H1 (cell line): Measurements from ENCODE around the gene GFRA4. TPM values are rescaled to one million over a fixed set of nuclear protein-coding genes. Genes with fewer than 3 reads are reported as not detected.

Experiments
- CTCF ChIA-PET: fragments of 300-600 bp; sonication (Branson Sonifier 250); formaldehyde crosslinking; loops from one replicate; lab custom pipeline; 2021; ENCODE audit not compliant: partially characterized antibody; lab: Charles Lee
- POLR2A ChIA-PET: fragments of 300-600 bp; sonication (Branson Sonifier 250); formaldehyde crosslinking; loops from one replicate; lab custom pipeline; 2021; ENCODE audit warnings: inconsistent platforms; ENCODE audit not compliant: partially characterized antibody; lab: Charles Lee
- DNase-seq, 2 experiments: peaks; one replicate each; pipeline versions ENCODE4 v3.0.0 to v3.0.0-alpha.2; 2010 to 2022; ENCODE audit warnings: low spot score in 2 of 2, low read depth in 1 of 2, mixed read lengths in 1 of 2
- FAIRE-seq: peaks from 2 replicates; lab custom pipeline; 2011; peaks lifted over from hg19 to GRCh38; lab: Jason Lieb, UNC
- H2AFZ ChIP-seq: 2 replicates; pipeline ENCODE4 v1.8.1; 2012; ENCODE audit warnings: low read length, inconsistent platforms
- H2AK5ac ChIP-seq: 2 replicates; pipeline ENCODE4 v1.6.1; 2013; ENCODE audit warnings: low read depth, low read length
- H2BK120ac ChIP-seq: replicated peaks from 2 replicates; pipeline ENCODE3; 2013; ENCODE audit warnings: low read depth, low read length, inconsistent platforms
- H2BK12ac ChIP-seq: 2 replicates; pipeline ENCODE4 v1.6.1; 2013; ENCODE audit warnings: low read depth, low read length
- H2BK15ac ChIP-seq: 2 replicates; pipeline ENCODE4 v1.6.1; 2013; ENCODE audit warnings: low read length
- H2BK20ac ChIP-seq: 2 replicates; pipeline ENCODE4 v1.6.1; 2013; ENCODE audit warnings: low read length
- H2BK5ac ChIP-seq: 2 replicates; pipeline ENCODE4 v1.6.1; 2013; ENCODE audit warnings: low read depth, low read length
- H3K14ac ChIP-seq: 2 replicates; pipeline ENCODE4 v1.6.1; 2013; ENCODE audit warnings: inconsistent platforms; ENCODE audit not compliant: insufficient read length
- H3K18ac ChIP-seq: 2 replicates; pipeline ENCODE4 v1.6.1; 2013; ENCODE audit warnings: low read length; ENCODE audit errors: extremely low read depth
- H3K23ac ChIP-seq: 2 replicates; pipeline ENCODE4 v1.6.1; 2013; ENCODE audit warnings: inconsistent platforms; ENCODE audit not compliant: insufficient read length
- H3K23me2 ChIP-seq: 2 replicates; pipeline ENCODE4 v1.6.1; 2013; ENCODE audit warnings: low read depth, low read length
- H3K27ac ChIP-seq: 2 replicates; pipeline ENCODE4 v1.6.1; 2011; ENCODE audit warnings: low read depth, low read length, inconsistent platforms
- H3K27me3 ChIP-seq, 4 experiments: replicated peaks in 1 of 4; 1 replicate in 1 of 4; 2 replicates in 3 of 4; pipeline versions ENCODE4 v1.6.1 to v1.8.1; 2011 to 2013; ENCODE audit warnings: low read length in 3 of 4, mild to moderate bottlenecking in 3 of 4, inconsistent platforms in 2 of 4, mixed read lengths in 2 of 4, moderate library complexity in 1 of 4; ENCODE audit not compliant: control insufficient read depth in 3 of 4, insufficient read depth in 3 of 4; ENCODE audit errors: extremely low read depth in 1 of 4
- H3K36me3 ChIP-seq, 4 experiments: 2 replicates each; pipeline versions ENCODE4 v1.6.1 to v1.8.1; 2011 to 2013; ENCODE audit warnings: mild to moderate bottlenecking in 4 of 4, low read length in 3 of 4, moderate library complexity in 2 of 4, control low read depth in 1 of 4, inconsistent platforms in 1 of 4; ENCODE audit not compliant: insufficient read depth in 4 of 4, control insufficient read depth in 2 of 4
- H3K4ac ChIP-seq: replicated peaks from 2 replicates; pipeline ENCODE3; 2013; ENCODE audit warnings: low read length, low read depth, mixed read lengths, inconsistent platforms; ENCODE audit not compliant: insufficient read length
- H3K4me1 ChIP-seq, 4 experiments: replicated peaks in 1 of 4; 1 replicate in 1 of 4; 2 replicates in 3 of 4; pipeline versions ENCODE4 v1.6.1 to v1.8.1; 2011 to 2013; ENCODE audit warnings: low read length in 3 of 4, inconsistent platforms in 2 of 4, mixed read lengths in 1 of 4; ENCODE audit not compliant: insufficient read depth in 4 of 4, control insufficient read depth in 3 of 4
- H3K4me2 ChIP-seq, 2 experiments: 2 replicates each; pipeline versions ENCODE4 v1.6.1 to v1.8.1; 2011 to 2013; ENCODE audit warnings: low read depth in 2 of 2, low read length in 2 of 2, control low read depth in 1 of 2, inconsistent platforms in 1 of 2, mild to moderate bottlenecking in 1 of 2; ENCODE audit not compliant: insufficient read depth in 1 of 2
- H3K4me3 ChIP-seq, 4 experiments: fragments of 200-600, 300-600 bp in 1 of 4; sonication (generic), shearing (Covaris generic), sonication (Bioruptor Twin) in 1 of 4; 2 replicates each; pipeline versions ENCODE4 v1.5.1 to v1.8.1; 2011 to 2016; ENCODE audit warnings: low read length in 4 of 4, low read depth in 3 of 4, control low read depth in 2 of 4, inconsistent platforms in 2 of 4, mild to moderate bottlenecking in 2 of 4, mixed read lengths in 1 of 4, moderate library complexity in 1 of 4; ENCODE audit not compliant: insufficient read depth in 2 of 4; ENCODE audit errors: extremely low read depth in 1 of 4
- H3K56ac ChIP-seq: replicated peaks from 2 replicates; pipeline ENCODE3; 2013; ENCODE audit warnings: low read depth, mild to moderate bottlenecking, mixed read lengths, low read length, inconsistent platforms; ENCODE audit not compliant: insufficient read length
- H3K79me1 ChIP-seq: 2 replicates; pipeline ENCODE4 v1.6.1; 2013; ENCODE audit warnings: low read depth, low read length, control low read depth
- H3K79me2 ChIP-seq, 2 experiments: 2 replicates each; pipeline versions ENCODE4 v1.6.1 to v1.8.1; 2012 to 2013; ENCODE audit warnings: low read length in 2 of 2, mild to moderate bottlenecking in 2 of 2, inconsistent platforms in 1 of 2; ENCODE audit not compliant: insufficient read depth in 2 of 2, control insufficient read depth in 1 of 2
- H3K9ac ChIP-seq, 4 experiments: replicated peaks in 1 of 4; 1 replicate in 1 of 4; 2 replicates in 3 of 4; pipeline versions ENCODE4 v1.6.1 to v1.8.1; 2011 to 2013; ENCODE audit warnings: low read depth in 3 of 4, low read length in 3 of 4, control low read depth in 2 of 4, mild to moderate bottlenecking in 2 of 4, moderate library complexity in 2 of 4, inconsistent platforms in 1 of 4; ENCODE audit errors: extremely low read depth in 1 of 4
- H3K9me3 ChIP-seq, 2 experiments: 2 replicates each; pipeline versions ENCODE4 v1.6.1 to v1.8.1; 2012 to 2013; ENCODE audit warnings: mild to moderate bottlenecking in 2 of 2, moderate library complexity in 2 of 2, control low read depth in 1 of 2, inconsistent platforms in 1 of 2, low read depth in 1 of 2, low read length in 1 of 2, mixed read lengths in 1 of 2; ENCODE audit not compliant: insufficient read depth in 2 of 2
- H4K20me1 ChIP-seq, 2 experiments: replicated peaks in 1 of 2; 2 replicates each; pipeline versions ENCODE3 to v1.8.1; 2011 to 2013; ENCODE audit warnings: inconsistent platforms in 2 of 2, low read length in 2 of 2, mild to moderate bottlenecking in 1 of 2; ENCODE audit not compliant: insufficient read depth in 2 of 2, control insufficient read depth in 1 of 2
- H4K5ac ChIP-seq: 2 replicates; pipeline ENCODE4 v1.6.1; 2013; ENCODE audit warnings: low read length, low read depth, mixed read lengths, inconsistent platforms; ENCODE audit not compliant: insufficient read length
- H4K8ac ChIP-seq: 2 replicates; pipeline ENCODE4 v1.8.0; 2013; ENCODE audit warnings: mild to moderate bottlenecking, moderate library complexity, low read length, inconsistent platforms; ENCODE audit not compliant: insufficient read depth; ENCODE audit errors: extremely low read depth
- H4K91ac ChIP-seq: replicated peaks from 2 replicates; pipeline ENCODE3; 2013; ENCODE audit warnings: low read length, mixed read lengths, inconsistent platforms; ENCODE audit not compliant: insufficient read length
- KDM1A ChIP-seq: fragments of 200-600, 300-600 bp; sonication (generic); IDR thresholded peaks from 2 replicates; pipeline ENCODE4 v1.7.1; 2016; ENCODE audit warnings: mild to moderate bottlenecking, low read length, borderline replicate concordance
- WGBS, 2 experiments: shearing (Covaris generic) in 1 of 2; methylation state at CpG; one replicate each; pipeline versions ENCODE4 v1.1.6 to v1.1.7; 2013 to 2015; ENCODE audit warnings: low lambda C conversion rate in 2 of 2, mixed read lengths in 2 of 2, inconsistent platforms in 1 of 2, low coverage in 1 of 2, missing lambda C conversion rate in 1 of 2; ENCODE audit not compliant: insufficient replicate concordance in 2 of 2, insufficient coverage in 1 of 2, insufficient read length in 1 of 2; ENCODE audit errors: extremely low coverage in 1 of 2, missing lambda C conversion rate in 1 of 2; 5-methylcytosine and 5-hydroxymethylcytosine counted together
- polyA plus RNA-seq, 7 experiments: library from polyadenylated mRNA; depleted of rRNA in 3 of 7; stranded (reverse) in 5 of 7; unstranded in 2 of 7; fragments of >200 nt in 5 of 7; fragments of 200-250 nt in 2 of 7; gene quantifications; 1 replicate in 5 of 7; 2 replicates in 1 of 7; 4 replicates in 1 of 7; pipeline versions ENCODE4 v1.2.1 to v1.2.3, GENCODE V29; 2011 to 2013; ENCODE audit warnings: missing spikeins in 2 of 7, mixed read lengths in 2 of 7
- total RNA-seq: library from RNA; stranded (reverse); fragmentation: NEBNext Ultra II Directional; extraction: Animal tissue kit (Norgen Biotek cat#: 25700); gene quantifications from 2 replicates; pipeline ENCODE4 v1.2.1, GENCODE V29; 2021

Gene GFRA4
- total and polyA plus RNA-seq, 2 of the 8 experiments (the other 6 are each of a cell fraction or from before 2014, with no cell fraction given), result 0.05 TPM; not detected in 1

DNA sequence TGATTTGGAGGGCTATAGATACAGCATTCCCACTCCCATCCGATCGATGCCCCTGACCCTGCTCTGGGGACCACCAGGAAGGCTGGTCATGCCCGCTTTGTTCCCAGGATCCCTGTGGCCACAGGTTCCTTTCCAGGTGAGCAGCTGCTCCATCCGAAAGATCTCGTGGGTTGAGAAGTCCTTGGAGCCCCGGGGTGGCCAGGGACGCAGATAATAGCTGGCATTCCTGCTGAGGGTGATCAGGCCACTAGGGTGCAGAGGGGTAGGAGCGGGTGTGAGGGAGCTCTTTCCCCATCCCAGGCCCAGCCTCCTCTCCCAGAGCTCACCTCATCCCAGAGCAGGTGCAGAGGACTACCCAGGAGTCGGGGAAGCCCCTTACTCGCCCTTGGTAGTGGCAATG lies 11.2 kb upstream of the GFRA4 start:
- Histone ChIP-seq H3K4ac (no peak overlapping the region), H3K4me3 (no peak overlapping the region), H3K27me3 (peaks cover 6 to 25% (median 19%) of the 10 kb centered on the region in 4 experiments; a peak in 6 of 7 replicates), H2BK5ac (no peak overlapping the region), H3K9ac (no peak overlapping the region), H3K14ac (no peak overlapping the region), H3K79me1 (no peaks in the 10 kb centered on the region), H3K23ac (no peak overlapping the region), H3K4me2 (no peak overlapping the region), H2AK5ac (no peak overlapping the region), H3K27ac (no peak overlapping the region), H2BK12ac (no peak overlapping the region), H4K20me1 (peaks cover 0 to 3% of the 10 kb centered on the region in 2 experiments), H3K23me2 (peaks cover 9% of the 10 kb centered on the region; the same call in 1 of the 2 replicates), H3K4me1 (peaks cover 0 to 13% (median 3%) of the 10 kb centered on the region in 4 experiments; a peak in 4 of 7 replicates), H4K8ac (no peak overlapping the region), H4K5ac (no peak overlapping the region), H3K79me2 (no peaks in the 10 kb centered on the region), H3K56ac (no peak overlapping the region), H4K91ac (no peak overlapping the region), H2BK120ac (no peak overlapping the region), H2AFZ (no peak overlapping the region), H3K36me3 (no peaks in the 10 kb centered on the region), H2BK20ac (no peak overlapping the region), H3K18ac (no peak overlapping the region), H2BK15ac (no peak overlapping the region), H3K9me3 (no peaks in the 10 kb centered on the region)
- CTCF ChIA-PET, result interaction anchor here (0.7 to 45.1 kb wide), 12 partner anchors 7 to 435 kb away, joined by 3 to 1432 read pairs (median 4); partner anchors contain the start of genes ADAM33, ADISSP, SIGLEC1 and SLC4A11
- DNase-seq, result no peak
- WGBS, 2 experiments, result 83% methylated on average over 10 of the region's 10 CpGs; no CpG with 5 or more reads in 1 of the 2 experiments
- FAIRE-seq, result no peak
- POLR2A ChIA-PET, result interaction anchor here (0.9 to 1.2 kb wide), 2 partner anchors 14 to 93 kb away, joined by 3 read pairs; partner anchors contain the start of gene ADISSP
- no peak for TF ChIP-seq KDM1A
